PC-3 (cell line): ENCODE results near the gene ZNF528. TPM values are rescaled to one million over a fixed set of nuclear protein-coding genes. Genes with fewer than 3 reads are reported as not detected.

Source experiments
- ATAC-seq: fragments of 200-7000 bp; cut with Tn5 transposase; 2 replicates; pipeline ENCODE4 v1.9.1; 2020; ENCODE audit warnings: mild to moderate bottlenecking, moderate library complexity
- BruUV-seq: library from RNA; stranded (reverse); fragments of 400-500 nt; replicated peaks from 2 replicates; lab custom pipeline; 2021; lab: Mats Ljungman, UMichigan
- CTCF ChIA-PET: fragments of 300-600 bp; sonication (Branson Sonifier 250); formaldehyde crosslinking; loops from one replicate; lab custom pipeline; 2022; ENCODE audit warnings: antibody characterized with exemption; lab: Charles Lee
- POLR2A ChIA-PET: fragments of 300-600 bp; sonication (Branson Sonifier 250); formaldehyde crosslinking; loops from one replicate; lab custom pipeline; 2022; ENCODE audit warnings: antibody characterized with exemption; ENCODE audit not compliant: unreplicated experiment; lab: Charles Lee
- DNase-seq: peaks from one replicate; pipeline ENCODE4 v3.0.0-alpha.2; 2015
- H2AFZ ChIP-seq: fragments of 300-600 bp; sonication (generic); 2 replicates; pipeline ENCODE4 v1.6.0; 2016; ENCODE audit warnings: antibody characterized with exemption, low read length
- H3F3A ChIP-seq: fragments of 300-600 bp; sonication (generic); one replicate; pipeline ENCODE4 v1.6.0; 2017; ENCODE audit warnings: antibody characterized with exemption, low read length, control low read depth, mild to moderate bottlenecking; ENCODE audit not compliant: unreplicated experiment
- H3K27ac ChIP-seq: fragments of 300-600 bp; sonication (generic); 2 replicates; pipeline ENCODE4 v1.5.1; 2016; ENCODE audit warnings: mild to moderate bottlenecking, low read length
- H3K27me3 ChIP-seq: fragments of 300-600 bp; sonication (generic); 2 replicates; pipeline ENCODE4 v1.6.1; 2016; ENCODE audit warnings: low read length, mixed read lengths
- H3K36me3 ChIP-seq: fragments of 300-600 bp; sonication (generic); 2 replicates; pipeline ENCODE4 v1.6.1; 2016; ENCODE audit warnings: low read depth, mixed run types, low read length, mixed read lengths
- H3K4me1 ChIP-seq: fragments of 300-600 bp; sonication (generic); 2 replicates; pipeline ENCODE4 v1.5.1; 2016; ENCODE audit warnings: low read length; ENCODE audit not compliant: insufficient read depth
- H3K4me2 ChIP-seq: fragments of 300-600 bp; sonication (generic); 2 replicates; pipeline ENCODE4 v1.6.0; 2016; ENCODE audit warnings: low read length
- H3K4me3 ChIP-seq: fragments of 300-600 bp; sonication (generic); 2 replicates; pipeline ENCODE4 v1.5.1; 2016; ENCODE audit warnings: mild to moderate bottlenecking, low read length, mixed read lengths
- H3K79me2 ChIP-seq: fragments of 300-600 bp; sonication (generic); 2 replicates; pipeline ENCODE4 v1.6.1; 2017; ENCODE audit warnings: low read length, mixed read lengths
- H3K9ac ChIP-seq: fragments of 300-600 bp; sonication (generic); 2 replicates; pipeline ENCODE4 v1.6.0; 2016; ENCODE audit warnings: mild to moderate bottlenecking, low read length
- H3K9me2 ChIP-seq: fragments of 300-600 bp; sonication (generic); replicated peaks from 2 replicates; pipeline ENCODE4 v1.6.1; 2016; ENCODE audit warnings: mixed run types, low read length, mixed read lengths
- H3K9me3 ChIP-seq: fragments of 300-600 bp; sonication (generic); 2 replicates; pipeline ENCODE4 v1.6.1; 2016; ENCODE audit warnings: low read length, mixed read lengths
- H4K20me1 ChIP-seq: fragments of 300-600 bp; sonication (generic); 2 replicates; pipeline ENCODE4 v1.6.1; 2016; ENCODE audit warnings: low read length, mixed read lengths
- CTCF ChIP-seq: fragments of 300-600 bp; sonication (generic); conservative IDR thresholded peaks from 2 replicates; pipeline ENCODE4 v1.5.1; 2017; ENCODE audit warnings: antibody characterized with exemption, low read depth, mild to moderate bottlenecking, low read length
- EZH2 ChIP-seq: fragments of 300-600 bp; sonication (generic); IDR thresholded peaks from one replicate; pipeline ENCODE4 v1.6.1; 2017; ENCODE audit warnings: antibody characterized with exemption, mild to moderate bottlenecking, low read length; ENCODE audit not compliant: unreplicated experiment
- EZH2phosphoT487 ChIP-seq: fragments of 300-600 bp; sonication (generic); IDR thresholded peaks from 2 replicates; pipeline ENCODE4 v1.6.1; 2018; ENCODE audit warnings: mild to moderate bottlenecking, antibody characterized with exemption, low read length, borderline replicate concordance
- intact Hi-C: fragments of 100-400 bp; cut with micrococcal nuclease; formaldehyde crosslinking; loops from 2 replicates; pipeline ENCODE4 v1.9.0; 2023
- total RNA-seq: library from RNA; depleted of rRNA; stranded (reverse); fragments of >200 nt; gene quantifications from 2 replicates; pipeline ENCODE4 v1.2.3, GENCODE V29; 2014

The ZNF528 gene
- total RNA-seq, 1 experiment from 2014 or later, result 5.7 TPM

DNA sequence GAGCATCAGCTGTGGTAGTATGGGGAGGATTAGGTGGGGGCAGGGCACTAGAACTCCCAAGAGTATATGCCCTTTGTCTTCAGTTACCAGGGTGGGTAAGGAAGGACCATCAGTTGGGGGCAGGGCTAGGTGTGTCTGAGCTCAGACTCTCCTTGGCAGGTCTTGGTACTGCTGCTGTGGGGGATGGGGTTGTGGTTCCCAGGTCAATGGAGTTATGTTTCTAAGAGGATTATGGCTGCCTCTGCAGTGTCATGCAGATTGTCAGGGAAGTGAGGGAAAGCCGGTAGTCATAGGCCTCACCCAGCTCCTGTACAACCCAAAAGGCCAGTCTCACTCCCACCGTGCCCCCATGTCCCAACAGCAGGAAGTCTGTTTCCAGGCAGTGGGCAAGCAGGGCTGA lies 46.9 kb downstream of the ZNF528 start:
- H3K36me3 ChIP-seq, result peaks cover 4% of the 10 kb centered on the region; the same call in 1 of the 2 replicates
- H3K4me2 ChIP-seq, result no peak overlapping the region
- no peaks in the 10 kb centered on the region for H4K20me1 ChIP-seq
- no peaks in the 10 kb centered on the region for H3K4me1 ChIP-seq
- ChIA-PET CTCF (no interaction called here), POLR2A (no interaction called here)
- H3K27me3 ChIP-seq, result no peaks in the 10 kb centered on the region
- intact Hi-C loops, result no loop called here
- H3K9ac ChIP-seq, result no peak overlapping the region
- no peak overlapping the region for H2AFZ ChIP-seq
- TF ChIP-seq CTCF (no peak), EZH2phosphoT487 (no peak)
- H3K9me3 ChIP-seq, result peaks cover 52% of the 10 kb centered on the region
- ATAC-seq, result no peak
- no peak for DNase-seq
- no TSS peak for BruUV-seq
- no peak overlapping the region for H3K27ac ChIP-seq
- H3K9me2 ChIP-seq, result no peaks in the 10 kb centered on the region
- H3F3A ChIP-seq, result no peaks in the 10 kb centered on the region
- H3K4me3 ChIP-seq, result no peak overlapping the region
- H3K79me2 ChIP-seq, result no peaks in the 10 kb centered on the region

GRCh38 chr19:52451241-52451640 lies 53.6 kb downstream of the ZNF528 start:
- H4K20me1 ChIP-seq, result no peaks in the 10 kb centered on the region
- no peaks in the 10 kb centered on the region for H3K79me2 ChIP-seq
- no peak for DNase-seq
- no peak for ATAC-seq
- POLR2A ChIA-PET, result no interaction called here
- H3K4me2 ChIP-seq, result no peak overlapping the region
- no peak overlapping the region for H2AFZ ChIP-seq
- H3F3A ChIP-seq, result no peaks in the 10 kb centered on the region
- intact Hi-C loops, result no loop called here
- no peaks in the 10 kb centered on the region for H3K27me3 ChIP-seq
- H3K9me2 ChIP-seq, result no peaks in the 10 kb centered on the region
- no peaks in the 10 kb centered on the region for H3K4me1 ChIP-seq
- no peak overlapping the region for H3K4me3 ChIP-seq
- CTCF ChIA-PET, result no interaction called here
- BruUV-seq, result no TSS peak
- peaks cover 75% of the 10 kb centered on the region for H3K9me3 ChIP-seq
- H3K36me3 ChIP-seq, result 0 out of 2 replicates have a peak, but pooled peaks cover 4% of the 10 kb centered on the region
- TF ChIP-seq EZH2phosphoT487, result no peak
- no peak for TF ChIP-seq CTCF
- TF ChIP-seq EZH2, result no peak
- H3K9ac ChIP-seq, result no peak overlapping the region
- H3K27ac ChIP-seq, result no peak overlapping the region

- H3F3A ChIP-seq, result no peaks in the 10 kb centered on the region
- CTCF ChIA-PET, result no interaction called here
- H3K4me1 ChIP-seq, result no peaks in the 10 kb centered on the region
- H3K4me3 ChIP-seq, result no peak within 1 kb of the TSS
- H3K36me3 ChIP-seq, result no peaks in the 10 kb centered on the region
- BruUV-seq, result no TSS peak
- no peak for TF ChIP-seq EZH2
- no peaks in the 10 kb centered on the region for H3K9me2 ChIP-seq
- intact Hi-C loops, result no loop called here
- no peak within 1 kb of the TSS for H2AFZ ChIP-seq
- H3K79me2 ChIP-seq, result no peaks in the 10 kb centered on the region
- DNase-seq (no peak), ATAC-seq (no peak)
- no peaks in the 10 kb centered on the region for H4K20me1 ChIP-seq
- H3K9me3 ChIP-seq, result peaks cover 70% of the 10 kb centered on the region
- no peak within 1 kb of the TSS for H3K9ac ChIP-seq
- POLR2A ChIA-PET, result no interaction called here
- no peak within 1 kb of the TSS for H3K27ac ChIP-seq
- H3K4me2 ChIP-seq, result no peak within 1 kb of the TSS
- no peaks in the 10 kb centered on the region for H3K27me3 ChIP-seq
Observed at GRCh38 chr19:52453324-52454094, 55.9 kb downstream of the ZNF528 start, which contains the start of gene ZNF578. Gene ZNF578 (plus strand): TSS chr19:52453553. CDS start chr19:52501846, 48,293 bp downstream.
